Measurements from ENCODE around the gene TBL1X. TPM values are rescaled to one million over a fixed set of nuclear protein-coding genes. Genes with fewer than 3 reads are reported as not detected.

Gene TBL1X
- polyA plus RNA-seq, 1 donor (not counting 4 experiments of a cell fraction or from before 2014, with no cell fraction given) = 2.2 TPM

DNA sequence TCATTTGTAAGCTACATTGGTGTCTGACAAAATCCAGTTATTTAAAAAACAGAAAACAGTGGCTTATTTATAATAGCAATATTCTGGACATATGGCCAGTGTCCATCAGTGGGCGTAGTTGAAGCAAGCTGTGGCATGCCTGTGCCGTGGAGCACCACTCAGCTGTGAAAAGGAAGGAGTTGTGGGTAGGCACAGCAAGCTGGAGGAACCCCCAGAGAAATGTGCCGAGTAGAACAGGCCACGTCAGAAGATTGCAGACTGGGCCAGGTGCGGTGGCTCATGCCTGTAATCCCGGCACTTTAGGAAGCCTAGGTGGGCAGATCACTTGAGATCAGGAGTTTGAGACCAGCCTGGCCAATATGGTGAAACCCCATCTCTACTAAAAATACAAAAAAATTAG, 198.4 kb downstream of the TBL1X start:
- Histone ChIP-seq H3K9ac (ENCODE audit: control insufficient read depth, extremely low read depth, insufficient read depth, low read length) (no peak overlapping the region), H3K9me1 (ENCODE audit: control insufficient read depth, extremely low read depth, insufficient read depth, low read length) (no peaks in the 10 kb centered on the region), H3K9me3 (ENCODE audit: control insufficient read depth, low read depth, low read length) (no peaks in the 10 kb centered on the region), H3K27ac (ENCODE audit: control insufficient read depth, insufficient read depth, low read length) (no peak overlapping the region), H3K36me3 (ENCODE audit: control insufficient read depth in 2 of 2, extremely low read depth in 1 of 2, insufficient read depth in 2 of 2, low read length in 2 of 2) (no peaks in the 10 kb centered on the region), H4K20me1 (ENCODE audit: control insufficient read depth, extremely low read depth, insufficient read depth, low read length) (no peaks in the 10 kb centered on the region), H2AFZ (ENCODE audit: control insufficient read depth, low read length) (no peak overlapping the region), H3K4me1 (ENCODE audit: control insufficient read depth, extremely low read depth, insufficient read depth, low read length) (no peaks in the 10 kb centered on the region), H3K27me3 (ENCODE audit: control insufficient read depth, extremely low read depth, insufficient read depth, low read length) (no peaks in the 10 kb centered on the region), H3K4me3 (ENCODE audit: control insufficient read depth in 2 of 3, extremely low read depth in 1 of 3, insufficient read depth in 2 of 3, low read depth in 1 of 3, low read length in 3 of 3) (no peak overlapping the region), H3K79me2 (ENCODE audit: control insufficient read depth, insufficient read depth, low read length) (no peaks in the 10 kb centered on the region), H3K4me2 (ENCODE audit: control insufficient read depth, extremely low read depth, insufficient read depth, low read depth, low read length) (no peak overlapping the region)
- TF ChIP-seq, protein P1, sequence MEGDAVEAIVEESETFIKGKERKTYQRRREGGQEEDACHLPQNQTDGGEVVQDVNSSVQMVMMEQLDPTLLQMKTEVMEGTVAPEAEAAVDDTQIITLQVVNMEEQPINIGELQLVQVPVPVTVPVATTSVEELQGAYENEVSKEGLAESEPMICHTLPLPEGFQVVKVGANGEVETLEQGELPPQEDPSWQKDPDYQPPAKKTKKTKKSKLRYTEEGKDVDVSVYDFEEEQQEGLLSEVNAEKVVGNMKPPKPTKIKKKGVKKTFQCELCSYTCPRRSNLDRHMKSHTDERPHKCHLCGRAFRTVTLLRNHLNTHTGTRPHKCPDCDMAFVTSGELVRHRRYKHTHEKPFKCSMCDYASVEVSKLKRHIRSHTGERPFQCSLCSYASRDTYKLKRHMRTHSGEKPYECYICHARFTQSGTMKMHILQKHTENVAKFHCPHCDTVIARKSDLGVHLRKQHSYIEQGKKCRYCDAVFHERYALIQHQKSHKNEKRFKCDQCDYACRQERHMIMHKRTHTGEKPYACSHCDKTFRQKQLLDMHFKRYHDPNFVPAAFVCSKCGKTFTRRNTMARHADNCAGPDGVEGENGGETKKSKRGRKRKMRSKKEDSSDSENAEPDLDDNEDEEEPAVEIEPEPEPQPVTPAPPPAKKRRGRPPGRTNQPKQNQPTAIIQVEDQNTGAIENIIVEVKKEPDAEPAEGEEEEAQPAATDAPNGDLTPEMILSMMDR (optimal IDR thresholded peaks at IDR 0.05 in 1 of 3, IDR thresholded peaks at IDR 0.05 in 1 of 3, conservative IDR thresholded peaks at IDR 0.05 in 1 of 3; ENCODE audit: extremely low read depth in 1 of 3, insufficient read depth in 2 of 3, low read length in 3 of 3) = no peak
- no peak for TF ChIP-seq EZH2 (IDR thresholded peaks at IDR 0.05; ENCODE audit: low read length)
- DNase-seq (ENCODE audit: low read depth, low spot score) (no peak), FAIRE-seq (no peak)
- dilution Hi-C loops (cut with MboI; ENCODE audit: extremely low pct_ligation_motif_present, low sequenced_read_pairs) = no loop called here

DNA sequence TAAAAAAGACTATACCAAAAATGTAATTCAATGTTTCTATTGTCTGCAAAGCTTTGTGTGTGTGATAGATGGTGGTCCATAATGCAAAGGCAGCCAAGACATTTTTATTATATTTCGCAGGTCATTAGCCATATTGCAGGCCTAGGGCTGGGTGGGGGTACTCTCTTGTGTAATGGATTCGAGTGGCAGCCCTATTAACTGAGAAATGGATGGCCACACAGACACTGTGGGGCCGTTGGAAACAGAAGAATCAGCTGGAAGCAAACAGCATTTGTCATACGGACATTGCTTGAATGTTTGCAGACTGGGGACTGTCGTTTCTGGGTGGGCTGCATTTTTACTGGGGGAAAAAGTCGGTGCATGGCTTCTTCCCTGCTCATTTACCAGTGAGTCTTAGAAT, 199.4 kb downstream of the TBL1X start:
- Histone ChIP-seq H3K4me1 (ENCODE audit: control insufficient read depth, extremely low read depth, insufficient read depth, low read length) (no peaks in the 10 kb centered on the region), H3K9ac (ENCODE audit: control insufficient read depth, extremely low read depth, insufficient read depth, low read length) (no peak overlapping the region), H3K27me3 (ENCODE audit: control insufficient read depth, extremely low read depth, insufficient read depth, low read length) (no peaks in the 10 kb centered on the region), H3K79me2 (ENCODE audit: control insufficient read depth, insufficient read depth, low read length) (no peaks in the 10 kb centered on the region), H4K20me1 (ENCODE audit: control insufficient read depth, extremely low read depth, insufficient read depth, low read length) (no peaks in the 10 kb centered on the region), H3K36me3 (ENCODE audit: control insufficient read depth in 2 of 2, extremely low read depth in 1 of 2, insufficient read depth in 2 of 2, low read length in 2 of 2) (no peaks in the 10 kb centered on the region), H3K4me2 (ENCODE audit: control insufficient read depth, extremely low read depth, insufficient read depth, low read depth, low read length) (no peak overlapping the region), H3K9me1 (ENCODE audit: control insufficient read depth, extremely low read depth, insufficient read depth, low read length) (no peaks in the 10 kb centered on the region), H3K4me3 (ENCODE audit: control insufficient read depth in 2 of 3, extremely low read depth in 1 of 3, insufficient read depth in 2 of 3, low read depth in 1 of 3, low read length in 3 of 3) (no peak overlapping the region), H3K27ac (ENCODE audit: control insufficient read depth, insufficient read depth, low read length) (no peak overlapping the region), H3K9me3 (ENCODE audit: control insufficient read depth, low read depth, low read length) (no peaks in the 10 kb centered on the region), H2AFZ (ENCODE audit: control insufficient read depth, low read length) (no peak overlapping the region)
- FAIRE-seq = no peak
- DNase-seq (ENCODE audit: low read depth, low spot score) = no peak
- dilution Hi-C loops (cut with MboI; ENCODE audit: extremely low pct_ligation_motif_present, low sequenced_read_pairs) = no loop called here
- no peak for TF ChIP-seq EZH2 (IDR thresholded peaks at IDR 0.05; ENCODE audit: low read length)

DNA sequence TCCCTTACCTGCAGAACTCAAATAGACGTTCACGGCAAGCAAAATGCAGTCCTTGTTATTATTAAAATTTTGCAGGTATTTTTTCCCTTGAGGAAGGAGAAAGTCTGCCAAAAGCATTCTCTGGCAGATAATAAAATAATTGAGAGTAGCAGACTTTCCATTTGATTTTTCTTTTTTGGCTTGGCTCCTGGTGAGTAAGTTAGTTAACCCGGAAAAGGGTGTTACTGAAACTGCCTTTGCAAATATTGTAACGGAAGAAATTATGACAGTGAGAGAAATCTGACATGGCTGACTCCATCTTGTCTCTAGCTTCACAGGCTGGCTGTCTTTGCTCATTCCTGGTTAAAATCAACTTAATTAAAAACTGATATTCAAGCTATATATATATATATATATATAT, 200.3 kb downstream of the TBL1X start:
- Histone ChIP-seq H3K4me2 (ENCODE audit: control insufficient read depth, extremely low read depth, insufficient read depth, low read depth, low read length) (no peak overlapping the region), H3K27ac (ENCODE audit: control insufficient read depth, insufficient read depth, low read length) (no peak overlapping the region), H3K9me1 (ENCODE audit: control insufficient read depth, extremely low read depth, insufficient read depth, low read length) (no peaks in the 10 kb centered on the region), H4K20me1 (ENCODE audit: control insufficient read depth, extremely low read depth, insufficient read depth, low read length) (no peaks in the 10 kb centered on the region), H3K79me2 (ENCODE audit: control insufficient read depth, insufficient read depth, low read length) (no peaks in the 10 kb centered on the region), H3K36me3 (ENCODE audit: control insufficient read depth in 2 of 2, extremely low read depth in 1 of 2, insufficient read depth in 2 of 2, low read length in 2 of 2) (no peaks in the 10 kb centered on the region), H3K9ac (ENCODE audit: control insufficient read depth, extremely low read depth, insufficient read depth, low read length) (no peak overlapping the region), H3K9me3 (ENCODE audit: control insufficient read depth, low read depth, low read length) (no peaks in the 10 kb centered on the region), H3K4me1 (ENCODE audit: control insufficient read depth, extremely low read depth, insufficient read depth, low read length) (no peaks in the 10 kb centered on the region), H3K4me3 (ENCODE audit: control insufficient read depth in 2 of 3, extremely low read depth in 1 of 3, insufficient read depth in 2 of 3, low read depth in 1 of 3, low read length in 3 of 3) (no peak overlapping the region), H3K27me3 (ENCODE audit: control insufficient read depth, extremely low read depth, insufficient read depth, low read length) (no peaks in the 10 kb centered on the region), H2AFZ (ENCODE audit: control insufficient read depth, low read length) (no peak overlapping the region)
- TF ChIP-seq EZH2 (IDR thresholded peaks at IDR 0.05; ENCODE audit: low read length) = no peak
- TF ChIP-seq, protein P1 (optimal IDR thresholded peaks at IDR 0.05 in 1 of 3, IDR thresholded peaks at IDR 0.05 in 1 of 3, conservative IDR thresholded peaks at IDR 0.05 in 1 of 3; ENCODE audit: extremely low read depth in 1 of 3, insufficient read depth in 2 of 3, low read length in 3 of 3) = no peak
- no peak for FAIRE-seq
- DNase-seq (ENCODE audit: low read depth, low spot score) = no peak
- dilution Hi-C loops (cut with MboI; ENCODE audit: extremely low pct_ligation_motif_present, low sequenced_read_pairs) = no loop called here

Data from keratinocyte (primary cell).